A549 (cell line): ENCODE results near the gene NKD1. TPM values are rescaled to one million over a fixed set of nuclear protein-coding genes. Genes with fewer than 3 reads are reported as not detected.

Experiments
- ATAC-seq, 2 experiments: fragments of 200-7000 bp in 1 of 2; fragments of >200 bp in 1 of 2; cut with Nextera tagmentation in 1 of 2; cut with Tn5 transposase in 1 of 2; 3 replicates each; pipeline versions ENCODE4 v1.8.0 to v1.9.1; 2018 to 2020; ENCODE audit warnings: mild to moderate bottlenecking in 1 of 2, moderate library complexity in 1 of 2
- CTCF ChIA-PET: fragments of 300-600 bp; sonication (Branson Sonifier 250); formaldehyde crosslinking; extraction: SDS; loops from one replicate; lab custom pipeline; 2021; ENCODE audit warnings: antibody characterized with exemption, inconsistent platforms; lab: Yijun Ruan, JAX
- POLR2A ChIA-PET: fragments of 350-600 bp; formaldehyde crosslinking; extraction: SDS; loops from one replicate; lab custom pipeline; 2021; ENCODE audit warnings: antibody characterized with exemption, inconsistent platforms; lab: Yijun Ruan, JAX
- DNase-seq, 2 experiments: peaks; one replicate each; pipeline versions ENCODE4 v3.0.0 to v3.0.0-alpha.2; 2011 to 2016; ENCODE audit warnings: low read depth in 1 of 2, low spot score in 1 of 2
- FAIRE-seq: peaks from 2 replicates; lab custom pipeline; 2011; peaks lifted over from hg19 to GRCh38; lab: Jason Lieb, UNC
- H3K27ac ChIP-seq, 2 experiments: fragments of >200 bp; sonication (Bioruptor Twin); formaldehyde crosslinking; 3 replicates each; pipeline ENCODE4 v1.5.1; 2016 to 2017
- H3K4me1 ChIP-seq: fragments of >200 bp; sonication (Bioruptor Twin); formaldehyde crosslinking; 3 replicates; pipeline ENCODE4 v1.6.1; 2016
- H3K4me2 ChIP-seq: fragments of >200 bp; sonication (Bioruptor Twin); formaldehyde crosslinking; 3 replicates; pipeline ENCODE4 v1.6.1; 2016
- H3K4me3 ChIP-seq: fragments of >200 bp; sonication (Bioruptor Twin); formaldehyde crosslinking; 3 replicates; pipeline ENCODE4 v1.5.1; 2016
- H3K9me3 ChIP-seq: fragments of >200 bp; sonication (Bioruptor Twin); formaldehyde crosslinking; 3 replicates; pipeline ENCODE4 v1.6.1; 2016
- ATOH8 ChIP-seq: fragments of 250-450 bp; sonication (Bioruptor Pico); IDR thresholded peaks from 2 replicates; pipeline ENCODE4 v1.5.0; 2020; ENCODE audit warnings: low read depth, mild to moderate bottlenecking, moderate library complexity
- BHLHE40 ChIP-seq: IDR thresholded peaks from 2 replicates; pipeline ENCODE4 v1.6.1; 2012; ENCODE audit warnings: low read depth, low read length, inconsistent platforms
- CTCF ChIP-seq: fragments of >200 bp; sonication (Bioruptor Twin); formaldehyde crosslinking; IDR thresholded peaks from 3 replicates; pipeline ENCODE4 v1.5.1; 2016
- FOSB ChIP-seq: fragments of 250-450 bp; sonication (Bioruptor Pico); IDR thresholded peaks from 2 replicates; pipeline ENCODE4 v1.5.0; 2020; ENCODE audit warnings: mild to moderate bottlenecking, moderate library complexity
- GATA3 ChIP-seq: IDR thresholded peaks from 2 replicates; pipeline ENCODE4 v1.6.1; 2012; ENCODE audit warnings: borderline replicate concordance
- HMGXB4 ChIP-seq: fragments of 250-450 bp; sonication (Bioruptor Pico); IDR thresholded peaks from 2 replicates; pipeline ENCODE4 v1.5.0; 2021; ENCODE audit warnings: mild to moderate bottlenecking, moderate library complexity, borderline replicate concordance
- HOXA7 ChIP-seq: fragments of 250-450 bp; sonication (Bioruptor Pico); IDR thresholded peaks from 2 replicates; pipeline ENCODE4 v1.5.0; 2020; ENCODE audit warnings: mild to moderate bottlenecking, moderate library complexity
- MAX ChIP-seq: IDR thresholded peaks from 2 replicates; pipeline ENCODE4 v1.6.1; 2012
- MYC ChIP-seq: IDR thresholded peaks from 2 replicates; pipeline ENCODE4 v1.6.1; 2012; ENCODE audit warnings: mild to moderate bottlenecking, inconsistent platforms, low read length, improper control_type of control experiment, borderline replicate concordance
- NPAS2 ChIP-seq: fragments of 250-450 bp; sonication (Bioruptor Pico); IDR thresholded peaks from 2 replicates; pipeline ENCODE4 v1.8.0; 2022; ENCODE audit warnings: mild to moderate bottlenecking, moderate library complexity, borderline replicate concordance
- PHF8 ChIP-seq: fragments of 200-600 bp; sonication (generic); IDR thresholded peaks from 2 replicates; pipeline ENCODE4 v1.6.1; 2016; ENCODE audit warnings: low read depth, mild to moderate bottlenecking, antibody characterized with exemption, moderate library complexity, borderline replicate concordance
- RARB ChIP-seq: fragments of 250-450 bp; sonication (Bioruptor Pico); IDR thresholded peaks from 2 replicates; pipeline ENCODE4 v1.8.0; 2021; ENCODE audit warnings: mild to moderate bottlenecking, moderate library complexity
- REST ChIP-seq: fragments of 200-600 bp; sonication (generic); IDR thresholded peaks from 2 replicates; pipeline ENCODE4 v1.6.1; 2016; ENCODE audit warnings: antibody characterized with exemption, mild to moderate bottlenecking, moderate library complexity
- SREBF2 ChIP-seq: fragments of 450-650 bp; IDR thresholded peaks from 2 replicates; pipeline ENCODE4 v1.6.1; 2014; ENCODE audit warnings: mild to moderate bottlenecking, moderate library complexity
- TP53 ChIP-seq: fragments of 250-450 bp; sonication (Bioruptor Pico); IDR thresholded peaks from 2 replicates; pipeline ENCODE4 v1.5.0; 2021; ENCODE audit warnings: mild to moderate bottlenecking, moderate library complexity
- ZC3H11A ChIP-seq: fragments of 450-650 bp; IDR thresholded peaks from 2 replicates; pipeline ENCODE4 v1.6.1; 2014; ENCODE audit warnings: antibody characterized with exemption, mild to moderate bottlenecking
- WGBS: methylation state at CpG from one replicate; pipeline ENCODE4 v1.1.6; 2017; ENCODE audit errors: missing lambda C conversion rate; 5-methylcytosine and 5-hydroxymethylcytosine counted together
- polyA plus RNA-seq, 4 experiments: library from polyadenylated mRNA; depleted of rRNA in 3 of 4; stranded (reverse); fragments of >200 nt; fragmentation: RNase III in 1 of 4; extraction: RNeasy Plus Mini Kit Qiagen cat#74134 plus additional on column Dnase treatment in 1 of 4; gene quantifications; 2 replicates in 3 of 4; 3 replicates in 1 of 4; pipeline ENCODE4 v1.2.3, GENCODE V29; 2011 to 2017

NKD1 gene
- polyA plus RNA-seq, 2 of the 4 experiments (the other 2 are of a cell fraction) = 0.10 to 0.19 TPM

- WGBS = 69% methylated on average over 12 of the region's 12 CpGs
- POLR2A ChIA-PET = no interaction called here
- TF ChIP-seq MAX (no peak), ATOH8 (CRISPR knock-in tag) (no peak), ZC3H11A (no peak), RARB (CRISPR knock-in tag) (no peak), MYC (no peak), TP53 (CRISPR knock-in tag) (no peak), CTCF (no peak), NPAS2 (CRISPR knock-in tag) (no peak), REST (no peak), PHF8 (no peak), BHLHE40 (no peak), HMGXB4 (CRISPR knock-in tag) (no peak), GATA3 (no peak), SREBF2 (no peak), FOSB (CRISPR knock-in tag) (no peak), HOXA7 (no peak)
- no peaks in the 10 kb centered on the region for H3K9me3 ChIP-seq
- H3K4me3 ChIP-seq = no peak overlapping the region
- no peak overlapping the region for H3K27ac ChIP-seq
- ATAC-seq (no peak), DNase-seq (no peak), FAIRE-seq (no peak)
- H3K4me1 ChIP-seq = 0 out of 3 replicates have a peak, but pooled peaks cover 3% of the 10 kb centered on the region
- CTCF ChIA-PET = interaction anchor here (1.0 to 1.4 kb wide), 2 partner anchors 18 to 47 kb away, joined by 3 to 5 read pairs; no protein-coding TSS in a partner anchor
- H3K4me2 ChIP-seq = no peak overlapping the region
Measured at GRCh38 chr16:50618238-50618918, 70.2 kb downstream of the NKD1 start.
